OCI-LY1 (cell line): ENCODE measurements around the gene TMEM51.

Experiments
- H2AFZ ChIP-seq: fragments of 200-600 bp; sonication (generic), shearing (Covaris generic); 2 replicates; pipeline ENCODE4 v1.6.0; 2014; ENCODE audit warnings: antibody characterized with exemption, mild to moderate bottlenecking, low read length
- H3F3A ChIP-seq: fragments of 200-600 bp; sonication (generic), shearing (Covaris generic); 2 replicates; pipeline ENCODE4 v1.6.0; 2014; ENCODE audit warnings: mild to moderate bottlenecking, antibody characterized with exemption, low read length, moderate library complexity; ENCODE audit not compliant: insufficient read depth
- H3K27ac ChIP-seq: fragments of 200-600 bp; sonication (generic); 2 replicates; pipeline ENCODE4 v1.5.1; 2014; ENCODE audit warnings: low read length, mixed run types, mild to moderate bottlenecking, low read depth; ENCODE audit not compliant: poor library complexity, severe bottlenecking
- H3K27me3 ChIP-seq: fragments of 200-600 bp; sonication (generic); 2 replicates; pipeline ENCODE4 v1.6.0; 2014; ENCODE audit warnings: antibody characterized with exemption, mild to moderate bottlenecking, low read length, moderate library complexity; ENCODE audit not compliant: insufficient read depth
- H3K36me3 ChIP-seq: fragments of 200-600 bp; sonication (generic); 2 replicates; pipeline ENCODE4 v1.6.1; 2014; ENCODE audit warnings: mild to moderate bottlenecking, antibody characterized with exemption, low read length, moderate library complexity, mixed read lengths; ENCODE audit not compliant: insufficient read depth
- H3K4me1 ChIP-seq: fragments of 200-600 bp; sonication (generic); 2 replicates; pipeline ENCODE4 v1.5.1; 2014; ENCODE audit warnings: mild to moderate bottlenecking, low read length, moderate library complexity; ENCODE audit not compliant: insufficient read depth, severe bottlenecking
- H3K4me2 ChIP-seq: fragments of 200-600 bp; sonication (generic), shearing (Covaris generic); 2 replicates; pipeline ENCODE4 v1.6.1; 2014; ENCODE audit warnings: low read length
- H3K4me3 ChIP-seq: fragments of 200-600 bp; sonication (generic); 2 replicates; pipeline ENCODE4 v1.5.1; 2014; ENCODE audit warnings: low read length, low read depth, mild to moderate bottlenecking, mixed read lengths; ENCODE audit not compliant: poor library complexity, severe bottlenecking
- H3K79me2 ChIP-seq: fragments of 200-600 bp; shearing (Covaris generic); 2 replicates; pipeline ENCODE4 v1.6.1; 2016; ENCODE audit warnings: mixed run types, low read length, mixed read lengths; ENCODE audit not compliant: insufficient read depth
- H3K9ac ChIP-seq: fragments of 200-600 bp; sonication (generic), shearing (Covaris generic); 2 replicates; pipeline ENCODE4 v1.6.1; 2014; ENCODE audit warnings: mild to moderate bottlenecking, low read length, mixed read lengths
- H3K9me2 ChIP-seq: fragments of 200-600 bp; sonication (generic), shearing (Covaris generic); 2 replicates; pipeline ENCODE4 v1.6.1; 2014; ENCODE audit warnings: low read depth, mild to moderate bottlenecking, low read length, mixed read lengths
- H3K9me3 ChIP-seq: fragments of 200-600 bp; shearing (Covaris generic); 2 replicates; pipeline ENCODE4 v1.6.1; 2014; ENCODE audit warnings: low read length, mixed read lengths
- H4K20me1 ChIP-seq: fragments of 200-600 bp; sonication (generic), shearing (Covaris generic); 2 replicates; pipeline ENCODE4 v1.6.0; 2016; ENCODE audit warnings: mild to moderate bottlenecking, low read length; ENCODE audit not compliant: insufficient read depth
- EZH2 ChIP-seq: fragments of 200-600 bp; sonication (generic), shearing (Covaris generic); IDR thresholded peaks from 2 replicates; pipeline ENCODE4 v1.8.0; 2017; ENCODE audit warnings: borderline replicate concordance, mixed run types, mild to moderate bottlenecking, antibody characterized with exemption, low read length, moderate library complexity, mixed read lengths
- TF ChIP-seq, protein P1 (sequence below): fragments of 200-600 bp; sonication (generic), shearing (Covaris generic); IDR thresholded peaks from 2 replicates; pipeline ENCODE4 v1.5.1; 2017; ENCODE audit warnings: mild to moderate bottlenecking, antibody characterized with exemption, low read length, moderate library complexity, mixed read lengths

Gene TMEM51

DNA sequence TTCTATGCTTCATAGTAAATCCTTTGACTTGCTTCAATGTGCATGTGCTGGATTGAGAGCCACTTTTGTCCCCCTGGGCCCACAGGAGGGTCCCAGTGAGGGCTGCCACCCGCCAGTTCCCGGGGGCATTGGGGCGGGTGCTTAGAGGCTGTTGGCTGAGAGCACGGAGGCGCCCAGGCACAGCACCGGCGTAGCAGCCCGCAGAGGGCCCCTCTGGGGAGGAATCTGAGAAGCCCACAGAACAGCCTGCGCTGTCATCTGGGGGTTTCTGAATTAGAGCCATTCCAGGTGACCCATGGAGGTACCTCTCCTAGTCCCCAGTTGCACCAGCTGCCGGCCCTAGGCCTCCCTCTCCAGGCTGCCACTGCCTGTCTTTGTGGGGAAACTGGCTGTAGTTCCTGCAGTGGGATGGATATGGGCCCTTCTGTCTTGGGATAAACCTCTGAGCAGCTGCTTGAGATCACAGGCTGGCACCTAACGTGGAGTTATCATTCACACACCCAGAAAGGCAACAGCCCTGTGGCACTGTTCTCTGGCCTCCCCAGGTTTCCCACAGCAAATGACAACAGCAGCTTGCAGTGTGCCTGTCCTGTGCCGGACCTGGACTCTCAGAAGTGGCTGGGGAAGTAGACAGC lies 39.5 kb downstream of the TMEM51 start:
- H3K4me3 ChIP-seq, result no peak overlapping the region
- TF ChIP-seq, protein P1, sequence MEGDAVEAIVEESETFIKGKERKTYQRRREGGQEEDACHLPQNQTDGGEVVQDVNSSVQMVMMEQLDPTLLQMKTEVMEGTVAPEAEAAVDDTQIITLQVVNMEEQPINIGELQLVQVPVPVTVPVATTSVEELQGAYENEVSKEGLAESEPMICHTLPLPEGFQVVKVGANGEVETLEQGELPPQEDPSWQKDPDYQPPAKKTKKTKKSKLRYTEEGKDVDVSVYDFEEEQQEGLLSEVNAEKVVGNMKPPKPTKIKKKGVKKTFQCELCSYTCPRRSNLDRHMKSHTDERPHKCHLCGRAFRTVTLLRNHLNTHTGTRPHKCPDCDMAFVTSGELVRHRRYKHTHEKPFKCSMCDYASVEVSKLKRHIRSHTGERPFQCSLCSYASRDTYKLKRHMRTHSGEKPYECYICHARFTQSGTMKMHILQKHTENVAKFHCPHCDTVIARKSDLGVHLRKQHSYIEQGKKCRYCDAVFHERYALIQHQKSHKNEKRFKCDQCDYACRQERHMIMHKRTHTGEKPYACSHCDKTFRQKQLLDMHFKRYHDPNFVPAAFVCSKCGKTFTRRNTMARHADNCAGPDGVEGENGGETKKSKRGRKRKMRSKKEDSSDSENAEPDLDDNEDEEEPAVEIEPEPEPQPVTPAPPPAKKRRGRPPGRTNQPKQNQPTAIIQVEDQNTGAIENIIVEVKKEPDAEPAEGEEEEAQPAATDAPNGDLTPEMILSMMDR, result no peak
- TF ChIP-seq EZH2, result no peak
- no peaks in the 10 kb centered on the region for H3K4me1 ChIP-seq

DNA sequence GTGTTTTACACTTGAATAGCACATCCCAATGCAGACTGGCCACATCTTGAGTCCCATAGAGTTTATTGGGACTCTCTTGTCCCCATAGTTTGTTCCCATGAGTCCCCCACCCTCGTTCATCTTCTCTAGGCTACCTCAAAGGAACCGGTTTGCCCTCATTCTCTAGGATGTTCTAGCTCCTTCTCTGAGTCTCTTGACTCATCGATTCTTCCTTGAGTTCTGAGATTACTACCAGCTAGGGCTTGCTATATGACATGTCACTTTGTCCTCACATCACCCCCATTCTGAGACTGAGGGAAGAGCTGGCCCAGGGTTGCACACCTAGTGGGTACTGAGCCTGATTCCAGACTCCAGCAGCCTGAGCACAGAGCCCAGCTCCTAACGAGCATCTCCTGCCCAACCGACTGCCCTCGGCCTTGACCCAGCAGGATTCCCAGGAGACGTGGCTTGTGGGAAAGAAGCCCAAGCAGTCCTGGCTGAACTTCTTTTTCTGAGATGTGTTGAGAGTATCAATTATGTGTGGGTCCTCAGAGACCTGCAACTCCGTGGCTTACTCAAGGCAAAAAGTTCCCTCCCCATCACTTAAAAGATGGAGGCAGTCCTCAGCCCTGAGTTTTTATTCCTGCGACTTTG lies 42.0 kb downstream of the TMEM51 start:
- Histone ChIP-seq H3K4me2 (no peak overlapping the region), H3K9me3 (no peaks in the 10 kb centered on the region), H3K27me3 (no peaks in the 10 kb centered on the region), H3K79me2 (no peaks in the 10 kb centered on the region), H3K4me1 (no peaks in the 10 kb centered on the region), H3K27ac (no peak overlapping the region), H3K36me3 (no peaks in the 10 kb centered on the region), H3F3A (no peaks in the 10 kb centered on the region), H3K9ac (no peak overlapping the region), H3K4me3 (no peak overlapping the region), H2AFZ (no peak overlapping the region), H3K9me2 (no peaks in the 10 kb centered on the region), H4K20me1 (no peaks in the 10 kb centered on the region)
- TF ChIP-seq, protein P1, result no peak
- no peak for TF ChIP-seq EZH2

More for the DNA sequence above, 39.5 kb downstream of the TMEM51 start:
- Histone ChIP-seq H3K9me3 (no peaks in the 10 kb centered on the region), H3K27ac (no peak overlapping the region), H3K27me3 (no peaks in the 10 kb centered on the region), H3K79me2 (no peaks in the 10 kb centered on the region), H3K4me2 (no peak overlapping the region), H3K36me3 (no peaks in the 10 kb centered on the region), H2AFZ (no peak overlapping the region), H3K9ac (no peak overlapping the region), H4K20me1 (no peaks in the 10 kb centered on the region), H3K9me2 (no peaks in the 10 kb centered on the region), H3F3A (no peaks in the 10 kb centered on the region)

DNA sequence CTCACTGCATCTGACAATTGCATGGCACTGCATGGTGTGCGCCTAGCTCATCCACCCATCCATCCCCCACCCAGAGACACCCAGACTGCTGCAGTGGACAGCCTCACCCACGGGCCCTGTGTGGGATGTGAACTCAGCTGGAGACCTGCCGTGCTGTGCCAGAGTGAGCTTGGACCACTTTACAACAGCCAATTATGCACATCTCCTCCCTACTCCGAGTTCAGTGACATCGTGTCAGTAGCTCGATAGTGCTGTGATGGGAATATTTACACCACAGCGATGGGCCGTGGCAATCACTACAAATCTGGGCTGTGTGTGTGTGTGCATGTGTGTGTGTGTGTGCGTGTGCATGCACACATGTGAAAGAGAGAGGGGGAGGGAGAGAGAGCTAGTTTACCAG lies 42.5 kb downstream of the TMEM51 start:
- Histone ChIP-seq H3K4me3 (no peak overlapping the region), H3K27me3 (no peaks in the 10 kb centered on the region), H3K9me2 (no peaks in the 10 kb centered on the region), H4K20me1 (no peaks in the 10 kb centered on the region), H3F3A (no peaks in the 10 kb centered on the region), H3K27ac (no peak overlapping the region), H3K79me2 (no peaks in the 10 kb centered on the region), H3K4me1 (no peaks in the 10 kb centered on the region), H2AFZ (no peak overlapping the region), H3K9ac (no peak overlapping the region), H3K36me3 (no peaks in the 10 kb centered on the region), H3K4me2 (no peak overlapping the region), H3K9me3 (no peaks in the 10 kb centered on the region)
- TF ChIP-seq, protein P1, result no peak
- no peak for TF ChIP-seq EZH2
